Measurements from ENCODE around the gene ZBTB20.

- TF ChIP-seq CTCF (IDR thresholded peaks at IDR 0.05): no peak
- no peak for TF ChIP-seq POLR2A (IDR thresholded peaks at IDR 0.05; ENCODE audit: low read depth)
- TF ChIP-seq POLR2AphosphoS5 (IDR thresholded peaks at IDR 0.05): no peak
- TF ChIP-seq EP300 (IDR thresholded peaks at IDR 0.05): no peak
These were observed 282.1 kb downstream of the ZBTB20 start for GRCh38 chr3:114864970-114865369.

All from esophagus muscularis mucosa (tissue), 4 donors.